Stomach (tissue), 19 donors: Measurements from ENCODE around the gene CHST9. TPM values are rescaled to one million over a fixed set of nuclear protein-coding genes. Genes with fewer than 3 reads are reported as not detected.
A peak's percentile ranks its signal among the peaks of the same experiment; 100 is the strongest.
"Not testable (repeated sequence)": the region's sequence is repeated elsewhere in the genome, so short reads cannot be mapped to it uniquely, and the experiment has no call there.

Experiments used
- DNase-seq, 2 donors: peaks; one replicate each; pipeline versions ENCODE4 v3.0.0 to v3.0.0-alpha.2; 2013 to 2019
- H3K27ac ChIP-seq, 5 donors: fragments of 200-600 bp in 4 of 5; sonication (generic) in 4 of 5; one replicate each; pipeline ENCODE4 v1.5.1; 2013 to 2019; ENCODE audit warnings: mild to moderate bottlenecking in 1 of 5, moderate library complexity in 1 of 5
- H3K27me3 ChIP-seq, 3 donors: fragments of 200-600 bp; sonication (generic); one replicate each; pipeline ENCODE4 v1.5.1; 2017 to 2019; ENCODE audit warnings: mixed run types in 1 of 3
- H3K36me3 ChIP-seq, 4 donors: fragments of 200-600 bp; sonication (generic); 1 replicate in 3 of 4; 2 replicates in 1 of 4; pipeline ENCODE4 v1.5.1; 2016 to 2019
- H3K4me1 ChIP-seq, 4 donors: fragments of 200-600 bp; sonication (generic); one replicate each; pipeline ENCODE4 v1.5.1; 2016 to 2019
- H3K4me3 ChIP-seq, 4 donors: fragments of 200-600 bp; sonication (generic) in 3 of 4; one replicate each; pipeline ENCODE4 v1.5.1; 2016 to 2019; ENCODE audit warnings: mild to moderate bottlenecking in 1 of 4
- H3K9me3 ChIP-seq, 4 donors: fragments of 200-600 bp; sonication (generic); one replicate each; pipeline ENCODE4 v1.5.1; 2016 to 2019
- CTCF ChIP-seq, 7 experiments: fragments of 450-650 bp in 4 of 7; fragments of 200-600 bp in 3 of 7; sonication (generic) in 3 of 7; IDR thresholded peaks; one replicate each; pipeline ENCODE4 v1.5.1; 2016 to 2019; ENCODE audit warnings: antibody characterized with exemption in 7 of 7, control low read depth in 2 of 7, mild to moderate bottlenecking in 1 of 7
- EP300 ChIP-seq: sonication (generic); formaldehyde crosslinking; IDR thresholded peaks from one replicate; pipeline ENCODE4 v1.6.1; 2017; ENCODE audit warnings: antibody characterized with exemption
- POLR2A ChIP-seq, 4 donors: fragments of 450-650 bp; IDR thresholded peaks; one replicate each; pipeline ENCODE4 v1.6.1; 2016; ENCODE audit warnings: antibody characterized with exemption in 4 of 4, control low read depth in 2 of 4, mild to moderate bottlenecking in 1 of 4, moderate library complexity in 1 of 4
- POLR2AphosphoS5 ChIP-seq, 3 donors: sonication (generic); formaldehyde crosslinking; IDR thresholded peaks; one replicate each; pipeline ENCODE4 v1.6.1; 2016; ENCODE audit warnings: antibody characterized with exemption in 3 of 3
- WGBS, 5 donors: extraction: QIAGEN DNeasy Blood & Tissue Kit in 3 of 5; methylation state at CpG; one replicate each; pipeline versions ENCODE4 v1.1.5 to v1.1.7; 2013 to 2018; 5-methylcytosine and 5-hydroxymethylcytosine counted together
- intact Hi-C: fragments of 100-400 bp; cut with DNase I; formaldehyde crosslinking; loops from one replicate; pipeline ENCODE4 v1.15.1; 2023; ENCODE audit warnings: low total_unique reads
- long read RNA-seq, 10 donors: transcript quantifications; one replicate each; lab custom pipeline, GENCODE V29; 2026
- polyA plus RNA-seq, 3 donors: library from polyadenylated mRNA; stranded (reverse); fragments of 200-250 nt; gene quantifications; one replicate each; pipeline ENCODE4 v1.2.3, GENCODE V29; 2013
- total RNA-seq, 5 donors: library from RNA; depleted of rRNA; stranded (reverse); fragments of >200 nt; gene quantifications; one replicate each; pipeline versions ENCODE4 v1.1.0 to v1.2.3, GENCODE V29; 2014 to 2016
- donor health status: healthy with polysubstance abuse.
- donor health status: Bipolar disorder and iron deficiency.
- donor health status: healthy.

CHST9 gene, protein sequence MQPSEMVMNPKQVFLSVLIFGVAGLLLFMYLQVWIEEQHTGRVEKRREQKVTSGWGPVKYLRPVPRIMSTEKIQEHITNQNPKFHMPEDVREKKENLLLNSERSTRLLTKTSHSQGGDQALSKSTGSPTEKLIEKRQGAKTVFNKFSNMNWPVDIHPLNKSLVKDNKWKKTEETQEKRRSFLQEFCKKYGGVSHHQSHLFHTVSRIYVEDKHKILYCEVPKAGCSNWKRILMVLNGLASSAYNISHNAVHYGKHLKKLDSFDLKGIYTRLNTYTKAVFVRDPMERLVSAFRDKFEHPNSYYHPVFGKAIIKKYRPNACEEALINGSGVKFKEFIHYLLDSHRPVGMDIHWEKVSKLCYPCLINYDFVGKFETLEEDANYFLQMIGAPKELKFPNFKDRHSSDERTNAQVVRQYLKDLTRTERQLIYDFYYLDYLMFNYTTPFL
- 1 to 10 TPM in 2 of 5 donors, under 1 TPM in 2, not detected in 1; 0.29 to 2.2 (median 1.1) TPM for total RNA-seq
- 1 to 10 TPM in 1 of 3 donors, under 1 TPM in 1, not detected in 1; 0.37 to 1.5 TPM for polyA plus RNA-seq
- long read RNA-seq, donor 1, full-length matches to known transcripts: 1 of 1 reads
- long read RNA-seq, donor 1, partial matches to known transcripts: 0 of 1 reads
- long read RNA-seq, donor 1, other reads (novel, unspliced or antisense): 0 of 1 reads
- long read RNA-seq, donor 2: 0 reads
- long read RNA-seq, donor 3: 0 reads
- long read RNA-seq, donor 4: 0 reads
- long read RNA-seq, donor 5: 0 reads
- long read RNA-seq, donor 6, full-length matches to known transcripts: 2 of 2 reads
- long read RNA-seq, donor 6, partial matches to known transcripts: 0 of 2 reads
- long read RNA-seq, donor 6, other reads (novel, unspliced or antisense): 0 of 2 reads
- long read RNA-seq, donor 7, full-length matches to known transcripts: 2 of 2 reads
- long read RNA-seq, donor 7, partial matches to known transcripts: 0 of 2 reads
- long read RNA-seq, donor 7, other reads (novel, unspliced or antisense): 0 of 2 reads
- long read RNA-seq, donor 8: 0 reads
- long read RNA-seq, donor 9: 0 reads
- long read RNA-seq, donor 10: 0 reads

- peak within 1 kb of the TSS; percentile 38 to 58 (median 49) for H3K4me3 ChIP-seq
- 3 to 9% (median 5%) methylated on average over 29 to 65 of the region's 67 CpGs for WGBS, 5 donors
- no peaks in the 10 kb centered on the region for H3K9me3 ChIP-seq
- intact Hi-C loops: no loop called here
- H3K36me3 ChIP-seq: no peaks in the 10 kb centered on the region
- peak; percentile 27 to 59 for DNase-seq
- H3K27ac ChIP-seq: no peak within 1 kb of the TSS
- TF ChIP-seq CTCF (IDR thresholded peaks at IDR 0.05): no peak
- no peak for TF ChIP-seq POLR2AphosphoS5 (IDR thresholded peaks at IDR 0.05)
- TF ChIP-seq EP300: no peak
- no peak for TF ChIP-seq POLR2A (IDR thresholded peaks at IDR 0.05)
- H3K27me3 ChIP-seq: peaks cover 0 to 27% (median 19%) of the 10 kb centered on the region in 3 donors
- H3K4me1 ChIP-seq: peaks cover 3 to 17% (median 11%) of the 10 kb centered on the region in 4 donors
Measured at GRCh38 chr18:27185025-27185763, at the start of gene CHST9. TSS of gene CHST9 (minus strand) at chr18:27185308. CDS start at chr18:27142809, 42,499 bp downstream.

DNA sequence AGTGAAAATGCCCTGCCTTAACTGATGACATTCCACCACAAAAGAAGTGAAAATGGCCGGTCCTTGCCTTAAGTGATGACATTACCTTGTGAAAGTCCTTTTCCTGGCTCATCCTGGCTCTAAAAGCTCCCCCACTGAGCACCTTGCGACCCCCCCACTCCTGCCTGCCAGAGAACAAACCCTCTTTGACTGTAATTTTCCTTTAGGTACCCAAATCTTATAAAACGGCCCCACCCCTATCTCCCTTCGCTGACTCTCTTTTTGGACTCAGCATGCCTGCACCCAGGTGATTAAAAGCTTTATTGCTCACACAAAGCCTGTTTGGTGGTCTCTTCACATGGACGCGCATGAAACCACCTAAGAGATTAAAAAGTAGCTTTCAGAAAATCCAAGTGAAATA lies 47.2 kb upstream of the CHST9 start:
- H3K36me3 ChIP-seq, H3K9me3 ChIP-seq, H3K4me3 ChIP-seq, H3K4me1 ChIP-seq, H3K27me3 ChIP-seq, DNase-seq, intact Hi-C loops, H3K27ac ChIP-seq: not testable (repeated sequence)
- 75 to 79% (median 78%) methylated on average over 6 of the region's 6 CpGs for WGBS, 5 donors

DNA sequence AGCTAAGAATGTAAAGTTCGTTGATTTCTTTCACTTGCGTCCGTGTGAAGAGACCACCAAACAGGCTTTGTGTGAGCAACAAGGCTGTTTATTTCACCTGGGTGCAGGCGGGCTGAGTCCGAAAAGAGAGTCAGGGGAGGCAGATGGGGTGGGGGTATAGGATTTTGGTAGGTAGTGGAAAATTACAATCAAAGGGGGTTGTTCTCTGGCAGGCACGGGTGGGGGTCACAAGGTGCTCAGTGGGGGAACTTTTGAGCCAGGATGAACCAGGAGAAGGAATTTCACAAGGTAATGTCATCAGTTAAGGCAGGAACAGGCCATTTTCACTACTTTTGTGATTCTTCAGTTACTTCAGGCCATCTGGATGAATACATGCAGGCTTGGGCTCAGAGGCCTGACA lies 46.6 kb upstream of the CHST9 start:
- WGBS, 5 donors: 58 to 72% (median 68%) methylated on average over 6 of the region's 6 CpGs
- H3K4me1 ChIP-seq, H3K36me3 ChIP-seq, intact Hi-C loops, H3K27me3 ChIP-seq, H3K27ac ChIP-seq, H3K4me3 ChIP-seq, DNase-seq, H3K9me3 ChIP-seq: not testable (repeated sequence)

- not testable (repeated sequence) for H3K4me1 ChIP-seq
Measured at GRCh38 chr18:27231221-27231620, 46.1 kb upstream of the CHST9 start.

GRCh38 chr18:27227721-27228120 lies 42.6 kb upstream of the CHST9 start:
- 79 to 98% (median 88%) methylated on average over 1 of the region's 1 CpG for WGBS, 5 donors
- intact Hi-C loops: no loop called here

More at GRCh38 chr18:27231221-27231620, 46.1 kb upstream of the CHST9 start:
- peak in 1 of 2 donors; percentile 31 for DNase-seq
- intact Hi-C loops, H3K9me3 ChIP-seq, H3K27me3 ChIP-seq, H3K36me3 ChIP-seq, H3K27ac ChIP-seq, H3K4me3 ChIP-seq: not testable (repeated sequence)
- WGBS, 5 donors: 44 to 58% (median 47%) methylated on average over 5 of the region's 5 CpGs

More at GRCh38 chr18:27227721-27228120, 42.6 kb upstream of the CHST9 start:
- Histone ChIP-seq H3K27ac (no peak overlapping the region), H3K36me3 (no peaks in the 10 kb centered on the region), H3K4me1 (no peaks in the 10 kb centered on the region), H3K4me3 (no peak overlapping the region), H3K9me3 (no peaks in the 10 kb centered on the region), H3K27me3 (no peaks in the 10 kb centered on the region)
- no peak for TF ChIP-seq POLR2A (IDR thresholded peaks at IDR 0.05)
- TF ChIP-seq EP300: no peak
- TF ChIP-seq CTCF (IDR thresholded peaks at IDR 0.05): no peak
- TF ChIP-seq POLR2AphosphoS5 (IDR thresholded peaks at IDR 0.05): no peak
- DNase-seq: no peak
